ENCODE measurements around the gene VDAC1.
A peak's percentile ranks its signal among the peaks of the same experiment; 100 is the strongest.
"Not testable (repeated sequence)": the region's sequence is repeated elsewhere in the genome, so short reads cannot be mapped to it uniquely, and the experiment has no call there.

The VDAC1 gene, protein sequence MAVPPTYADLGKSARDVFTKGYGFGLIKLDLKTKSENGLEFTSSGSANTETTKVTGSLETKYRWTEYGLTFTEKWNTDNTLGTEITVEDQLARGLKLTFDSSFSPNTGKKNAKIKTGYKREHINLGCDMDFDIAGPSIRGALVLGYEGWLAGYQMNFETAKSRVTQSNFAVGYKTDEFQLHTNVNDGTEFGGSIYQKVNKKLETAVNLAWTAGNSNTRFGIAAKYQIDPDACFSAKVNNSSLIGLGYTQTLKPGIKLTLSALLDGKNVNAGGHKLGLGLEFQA

GRCh38 chr5:134004626-134005416 lies at the start of gene VDAC1:
VDAC1 (minus strand) TSS chr5:134004975; CDS start chr5:133993012, 11,963 bp downstream.
- DNase-seq (ENCODE audit: low read depth in 2 of 2), result peak; percentile 71 to 77

DNA sequence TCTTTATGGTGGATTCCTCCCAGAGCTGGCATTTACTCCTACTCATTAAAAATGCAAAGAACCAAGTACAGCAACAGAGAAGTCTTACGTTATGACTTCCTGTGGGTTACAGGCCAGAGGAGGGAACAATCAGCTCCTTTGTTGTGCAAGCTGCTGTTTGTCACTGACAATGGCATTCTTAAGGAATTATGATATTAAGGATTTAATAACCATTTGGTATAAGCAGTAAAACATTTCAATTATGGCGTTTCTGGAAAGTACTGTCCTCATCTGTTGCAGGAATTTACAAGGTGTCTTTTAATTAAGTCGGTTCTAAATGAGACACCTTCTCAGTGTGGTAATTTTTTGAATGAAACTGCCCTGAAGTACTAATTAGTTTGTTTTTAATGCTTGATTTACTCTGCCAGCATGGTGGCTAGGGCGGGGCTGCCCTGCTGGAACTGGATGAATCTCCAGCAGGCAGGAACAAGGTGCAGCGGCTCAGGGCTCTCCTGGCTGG lies 49.1 kb upstream of the VDAC1 start:
- DNase-seq (ENCODE audit: low read depth in 2 of 2), result no peak

- DNase-seq (ENCODE audit: low read depth in 2 of 2), result no peak
These were observed 48.6 kb upstream of the VDAC1 start for GRCh38 chr5:134053314-134053839.

- no peak for DNase-seq (ENCODE audit: low read depth in 2 of 2)
These were observed 46.5 kb upstream of the VDAC1 start for GRCh38 chr5:134051305-134051704.

DNA sequence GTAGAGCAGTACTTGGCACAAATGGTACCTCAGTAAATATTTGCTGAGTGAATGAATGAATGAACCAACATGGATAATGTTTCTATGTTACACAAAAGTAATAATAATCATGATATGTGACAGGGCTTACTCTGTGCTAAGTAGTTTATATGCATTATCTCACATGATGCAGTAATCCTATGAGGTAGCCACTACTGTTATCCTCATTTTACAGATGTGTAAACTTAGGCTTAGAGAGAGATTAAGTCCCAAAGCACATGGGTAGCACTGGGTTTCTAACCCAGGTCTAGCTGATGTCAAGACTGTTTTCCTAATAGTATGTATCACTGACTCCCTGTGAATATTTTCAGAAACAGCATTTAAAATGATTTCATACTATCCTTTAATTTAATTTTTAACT lies 44.1 kb upstream of the VDAC1 start:
- DNase-seq (ENCODE audit: low read depth in 2 of 2), result no peak

GRCh38 chr5:134047687-134048056 lies 42.9 kb upstream of the VDAC1 start:
- DNase-seq (ENCODE audit: low read depth in 2 of 2), result no peak

DNA sequence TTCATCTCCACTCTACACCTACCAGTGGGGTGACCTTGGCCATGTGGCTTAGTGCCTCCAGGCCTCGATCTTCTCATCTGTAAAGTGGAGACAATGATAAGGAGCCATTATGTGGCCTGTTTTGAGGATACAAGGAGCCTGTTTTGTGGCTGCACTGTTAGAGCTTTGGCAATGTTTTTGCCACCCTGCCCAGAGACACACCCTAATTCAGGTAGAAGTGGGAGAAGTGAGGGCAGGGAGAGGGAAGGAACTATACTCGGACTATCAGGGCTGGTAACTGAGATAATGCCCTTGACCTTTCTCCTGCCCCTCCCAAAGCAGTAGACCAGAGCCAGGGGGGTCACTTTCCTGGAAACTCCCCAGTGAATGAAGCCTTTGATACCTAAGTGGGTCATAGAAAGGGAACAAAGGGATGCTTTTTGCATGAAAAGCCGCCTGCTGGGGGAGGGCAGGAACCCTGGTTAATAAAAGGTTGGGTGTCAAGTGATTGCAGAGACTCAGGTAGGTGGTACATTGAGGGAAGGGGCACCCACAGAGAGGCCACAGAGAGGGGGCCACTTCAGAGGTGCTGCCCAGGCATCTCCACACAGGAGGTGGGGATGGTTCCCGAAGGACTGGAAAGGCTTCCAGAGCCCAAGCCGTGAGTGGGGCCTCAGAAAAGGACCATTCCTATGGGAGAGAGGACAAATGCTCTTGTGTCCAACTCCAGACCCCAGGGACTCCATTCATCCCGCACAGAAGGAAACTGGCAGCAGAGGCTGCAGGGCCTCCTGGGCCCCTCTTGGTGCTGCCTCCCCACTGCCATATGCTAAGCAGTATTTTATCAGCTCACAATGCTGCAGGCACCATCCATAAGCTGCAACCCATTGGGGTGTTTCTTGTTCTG lies 42.3 kb upstream of the VDAC1 start:
- DNase-seq (ENCODE audit: low read depth in 2 of 2), result no peak

- DNase-seq (ENCODE audit: low read depth in 2 of 2), result no peak
These were observed 41.6 kb upstream of the VDAC1 start for GRCh38 chr5:134046330-134046729.

GRCh38 chr5:134043793-134044792 lies 39.3 kb upstream of the VDAC1 start:
- DNase-seq (ENCODE audit: low read depth in 2 of 2), result no peak

DNA sequence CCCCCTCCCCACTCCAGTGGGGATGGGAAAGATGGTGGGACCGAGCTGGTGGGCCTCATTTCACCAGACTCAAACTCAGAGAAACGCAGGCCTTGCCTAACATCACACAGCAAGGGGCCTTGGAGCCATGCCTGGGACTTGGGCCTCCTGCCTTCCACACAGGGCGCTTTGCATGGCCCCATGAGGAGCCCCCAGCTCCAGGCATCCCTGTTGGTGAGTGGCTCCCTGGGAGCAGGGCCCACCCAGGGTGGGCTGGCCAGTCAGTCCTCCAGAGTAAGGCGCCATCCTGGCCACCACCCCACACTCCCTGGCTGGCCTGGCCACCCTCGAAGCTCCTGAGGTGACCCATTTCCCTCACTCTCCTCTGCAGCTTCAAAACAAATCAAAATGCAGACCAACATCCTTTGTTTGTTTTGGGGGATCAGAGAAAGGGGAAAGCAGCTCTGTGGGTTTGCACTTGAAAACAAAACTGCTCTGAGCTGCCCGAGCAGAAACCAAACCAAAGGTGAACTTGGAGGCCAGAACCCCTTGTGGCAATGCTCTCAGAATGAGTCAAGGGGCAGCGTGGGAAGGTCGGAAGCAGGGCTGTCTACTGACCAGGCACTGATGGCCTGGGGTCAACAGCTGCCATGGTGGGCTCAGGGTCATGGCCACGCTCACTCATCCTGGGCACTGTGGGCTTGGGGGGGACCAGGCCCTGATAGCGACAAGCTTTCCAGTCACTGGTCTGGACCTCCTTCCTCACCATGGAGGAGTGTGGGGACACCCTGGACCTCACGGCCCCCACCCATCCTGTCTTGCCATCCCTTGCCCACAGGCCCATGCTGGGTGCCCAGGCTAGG lies 37.0 kb upstream of the VDAC1 start:
- DNase-seq (ENCODE audit: low read depth in 2 of 2), result no peak

GRCh38 chr5:134038138-134038537 lies 33.4 kb upstream of the VDAC1 start:
- no peak for DNase-seq (ENCODE audit: low read depth in 2 of 2)

- no peak for DNase-seq (ENCODE audit: low read depth in 2 of 2)
These were observed 32.4 kb upstream of the VDAC1 start for GRCh38 chr5:134037160-134037559.

DNA sequence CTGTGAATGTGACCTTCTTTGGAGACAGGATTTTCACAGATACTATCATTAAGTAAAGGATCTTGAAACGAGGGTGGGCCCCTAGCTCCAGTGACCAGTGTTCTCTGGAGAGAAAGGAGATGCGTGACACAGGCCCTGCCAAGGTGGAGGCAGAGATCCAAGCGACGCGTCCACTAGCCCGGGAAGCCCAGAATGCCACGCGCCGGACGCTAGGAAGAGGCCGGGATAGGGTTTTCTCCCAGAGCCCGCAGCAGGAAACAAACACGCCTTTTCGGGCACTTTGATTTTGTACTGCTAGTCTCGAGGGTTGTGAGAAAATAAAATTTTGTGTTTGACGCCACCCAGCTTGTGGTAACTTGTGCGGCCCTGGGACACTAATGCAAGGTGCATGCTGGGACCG lies 29.6 kb upstream of the VDAC1 start:
- DNase-seq (ENCODE audit: low read depth in 2 of 2), result no peak

DNA sequence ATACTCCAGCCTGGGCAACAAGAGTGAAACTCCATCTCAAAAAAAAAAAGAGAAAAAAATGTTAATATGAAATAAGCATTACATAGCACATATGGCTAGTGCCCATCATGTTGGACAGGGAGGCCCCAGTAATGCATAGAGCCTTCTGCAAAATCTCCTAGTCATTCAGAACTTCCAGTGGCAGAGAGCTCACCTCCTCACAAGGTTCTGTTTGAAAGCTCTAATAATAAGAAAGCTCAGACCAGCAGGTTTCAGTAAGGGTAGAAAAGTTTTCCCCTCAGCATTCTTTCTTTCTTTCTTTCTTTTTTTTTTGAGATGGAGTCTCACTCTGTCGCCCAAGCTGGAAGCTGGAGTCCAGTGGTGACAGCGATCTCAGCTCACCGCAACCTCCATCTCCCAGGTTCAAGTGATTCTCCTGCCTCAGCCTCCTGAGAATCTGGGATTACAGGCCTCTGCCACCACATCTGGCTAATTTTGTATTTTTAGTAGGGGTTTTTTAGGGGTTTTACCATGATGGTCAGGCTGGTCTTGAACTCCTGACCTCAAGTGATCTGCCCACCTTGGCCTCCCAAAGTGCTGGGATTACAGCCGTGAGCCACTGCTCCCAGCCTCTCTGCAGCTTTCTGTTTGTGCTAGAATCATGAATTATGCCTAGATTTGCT lies 25.7 kb upstream of the VDAC1 start:
- not testable (repeated sequence) for DNase-seq (ENCODE audit: low read depth in 2 of 2)

DNA sequence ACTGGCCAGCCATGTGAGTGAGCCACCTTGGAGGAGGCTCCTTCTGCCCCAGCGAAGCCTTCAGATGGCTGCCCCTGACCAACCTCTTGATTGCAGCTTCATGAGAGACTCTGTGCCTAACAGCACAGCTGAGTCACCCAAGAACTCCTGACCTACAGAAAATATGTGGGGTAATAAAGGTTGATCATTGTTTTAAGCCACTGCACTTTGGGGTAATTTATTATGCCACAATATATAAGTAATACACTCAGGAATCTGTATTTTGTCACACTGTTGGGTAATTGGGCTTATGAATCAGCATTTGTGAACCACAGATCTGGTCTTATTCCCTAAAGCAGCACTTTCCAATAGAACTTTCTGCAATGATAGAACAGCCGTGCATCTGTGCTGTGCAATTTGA lies 24.4 kb upstream of the VDAC1 start:
- no peak for DNase-seq (ENCODE audit: low read depth in 2 of 2)

DNA sequence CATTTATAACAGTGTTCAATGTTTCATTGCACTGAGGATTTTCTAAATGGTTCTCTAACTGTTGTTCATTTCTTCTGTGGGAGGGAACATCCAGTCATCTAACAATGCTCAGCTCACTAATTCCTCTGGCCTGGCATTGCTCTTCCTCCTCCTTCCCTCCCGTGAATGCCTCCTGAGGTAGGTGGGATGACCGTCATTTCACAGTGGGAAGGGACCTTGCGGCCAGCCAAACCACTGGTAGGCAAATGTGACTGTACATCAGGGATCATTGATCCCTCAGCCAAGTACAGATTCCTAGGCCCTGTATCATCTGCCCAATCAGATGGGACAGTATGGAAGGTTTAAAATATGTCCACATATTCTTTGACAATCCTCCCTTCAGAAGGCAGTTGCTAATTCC lies 23.7 kb upstream of the VDAC1 start:
- no peak for DNase-seq (ENCODE audit: low read depth in 2 of 2)

GRCh38 chr5:134027288-134027615 lies 22.5 kb upstream of the VDAC1 start:
- DNase-seq (ENCODE audit: low read depth in 2 of 2), result no peak

- peak; percentile 15 to 18 for DNase-seq (ENCODE audit: low read depth in 2 of 2)
These were observed 21.9 kb upstream of the VDAC1 start for GRCh38 chr5:134026521-134027287.

GRCh38 chr5:134025786-134026185 lies 21.0 kb upstream of the VDAC1 start:
- DNase-seq (ENCODE audit: low read depth in 2 of 2), result no peak
